HG03280 (cell line): ENCODE results near the gene LRCH1.

ENCODE experiments used
- ATAC-seq: cut with Tn5 transposase; IDR thresholded peaks from one replicate; pipeline ENCODE4 v1.9.1; 2021; ENCODE audit warnings: mild to moderate bottlenecking, moderate library complexity; ENCODE audit not compliant: unreplicated experiment

The LRCH1 gene

DNA sequence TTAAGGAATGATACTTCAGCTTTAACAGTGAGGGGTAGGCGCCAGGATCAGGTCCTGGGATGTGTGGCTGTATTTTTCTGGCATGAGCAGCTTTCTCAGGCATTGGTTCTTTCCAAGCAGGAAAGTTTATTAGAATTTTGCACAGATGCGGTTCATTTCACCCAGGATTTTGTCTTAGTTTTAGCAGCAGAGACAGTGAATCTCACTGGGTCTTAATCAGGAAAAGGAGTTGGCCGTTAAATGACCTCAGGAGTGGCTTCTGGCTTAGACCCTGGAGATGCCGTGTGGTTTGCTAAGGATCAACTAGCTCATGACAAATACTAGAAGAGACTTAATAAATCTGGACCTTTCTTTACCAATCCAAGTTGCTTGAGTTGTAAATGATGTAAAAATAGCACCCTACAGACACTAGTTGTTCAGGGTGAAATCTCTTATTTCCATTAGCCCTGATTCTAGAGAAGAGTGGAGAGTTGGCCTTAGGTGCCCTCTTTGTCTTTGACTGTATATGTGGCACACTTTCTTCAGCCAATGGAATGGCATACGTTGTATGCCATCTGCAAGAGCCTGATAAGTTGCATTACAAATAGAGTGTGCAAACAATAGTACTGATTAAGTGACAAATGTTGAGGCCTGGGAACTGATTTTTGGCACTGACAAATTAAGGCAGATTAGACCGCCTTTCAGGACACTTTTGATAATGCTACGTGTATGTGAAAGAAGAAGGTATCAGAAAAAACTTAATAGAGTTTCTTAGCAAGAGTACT, 34.0 kb downstream of the LRCH1 start:
- ATAC-seq, result no peak

DNA sequence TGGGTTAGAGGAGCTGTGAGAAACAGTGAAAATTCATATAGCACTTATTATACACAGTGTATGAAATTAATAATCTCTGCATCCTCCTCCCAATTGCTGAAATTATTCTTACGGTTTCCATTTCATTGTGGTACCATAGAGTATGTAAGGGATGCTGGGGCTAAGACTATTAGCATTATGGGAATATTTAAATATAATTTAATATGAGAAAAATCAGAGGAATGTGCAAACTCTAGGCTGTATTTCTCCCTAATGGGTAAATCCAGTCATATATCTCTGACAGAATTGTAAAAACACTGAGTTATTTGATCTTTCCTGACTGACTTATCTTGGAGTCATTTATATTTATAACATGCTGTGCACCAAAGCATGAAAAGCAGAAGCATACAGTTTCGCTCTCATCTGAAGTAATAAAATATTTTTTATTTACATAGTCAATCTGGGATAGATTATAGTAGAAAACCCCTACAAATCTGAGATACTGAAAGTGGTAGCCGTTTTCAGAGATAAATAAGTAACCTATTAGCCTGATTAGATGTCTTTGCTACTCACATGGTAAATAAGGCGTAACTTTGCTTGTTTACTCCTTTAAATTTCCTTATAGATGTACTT, 34.9 kb downstream of the LRCH1 start:
- ATAC-seq, result no peak

- no peak for ATAC-seq
Observed at GRCh38 chr13:46592385-46592784, 39.4 kb downstream of the LRCH1 start.

- ATAC-seq, result peak; percentile 57
Observed at GRCh38 chr13:46593398-46593797, 40.4 kb downstream of the LRCH1 start.

DNA sequence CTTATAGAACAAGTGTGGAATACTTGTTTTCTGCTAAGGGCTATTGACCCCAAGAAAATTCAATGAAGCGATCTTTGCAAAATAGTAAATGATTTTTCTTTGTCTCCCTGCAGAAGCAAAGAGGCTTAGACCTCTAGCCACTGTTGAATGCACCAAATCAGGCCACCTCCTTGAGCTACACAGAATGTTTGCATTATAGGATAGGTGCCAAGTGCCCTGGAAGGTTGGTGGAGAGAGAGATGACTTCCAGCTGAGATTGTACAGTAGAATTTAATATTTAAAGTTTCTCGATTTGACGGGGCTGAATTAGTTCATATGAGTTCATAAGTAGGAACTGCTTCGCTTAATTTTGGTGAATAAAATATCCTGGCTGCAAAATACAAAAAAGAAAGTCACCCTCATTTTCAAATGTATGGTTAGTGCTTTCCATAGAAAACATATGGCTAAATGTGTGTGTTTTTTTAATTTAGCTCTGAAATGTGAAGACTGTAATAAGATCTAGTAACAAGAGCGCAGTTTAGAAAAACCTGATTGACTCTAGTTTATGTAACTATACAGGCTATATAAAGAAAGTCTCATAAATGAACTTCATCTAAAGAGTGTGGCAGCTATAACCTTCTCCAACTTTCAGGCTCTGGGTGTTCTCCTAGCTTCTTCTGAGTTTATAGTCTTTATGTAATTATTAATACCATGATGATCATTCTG, 41.6 kb downstream of the LRCH1 start:
- ATAC-seq, result no peak

DNA sequence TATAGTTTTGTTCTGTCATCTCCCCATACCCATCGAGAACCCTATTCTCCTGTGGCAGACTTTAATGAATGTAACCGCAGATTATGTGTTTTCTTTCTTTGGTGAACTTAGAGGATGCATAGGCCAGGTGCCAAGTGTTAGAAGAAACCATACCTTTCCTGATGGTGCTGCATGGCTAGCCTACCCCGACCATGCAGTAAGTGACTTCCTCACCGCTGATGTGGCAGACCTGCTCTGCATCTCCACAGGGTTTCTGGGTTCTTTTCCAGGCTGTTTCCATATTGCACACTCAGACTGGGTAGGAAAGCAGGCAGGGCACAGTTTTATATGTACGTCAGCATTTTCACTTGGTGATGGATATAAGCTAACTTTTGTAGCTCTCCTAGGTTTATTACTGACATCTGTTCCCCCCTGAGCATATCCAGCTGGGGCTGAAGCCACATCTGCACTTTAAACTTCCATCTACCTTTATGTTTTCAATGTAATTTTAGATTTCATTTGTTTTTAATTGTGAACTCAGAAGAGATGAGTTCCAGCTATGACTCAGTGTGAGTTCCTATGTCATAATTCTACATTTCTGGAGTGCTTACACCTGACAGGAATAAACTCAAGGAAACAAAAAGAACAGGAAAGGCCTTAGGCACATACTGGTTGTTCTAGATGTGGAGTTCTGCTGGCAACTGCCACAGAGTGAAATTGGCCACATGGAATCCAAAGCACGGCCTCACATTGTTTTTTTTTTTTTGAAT, 42.3 kb downstream of the LRCH1 start:
- no peak for ATAC-seq

- no peak for ATAC-seq
Observed at GRCh38 chr13:46595885-46596275, 42.9 kb downstream of the LRCH1 start.

GRCh38 chr13:46596466-46596865, 43.5 kb downstream of the LRCH1 start:
- ATAC-seq, result no peak

DNA sequence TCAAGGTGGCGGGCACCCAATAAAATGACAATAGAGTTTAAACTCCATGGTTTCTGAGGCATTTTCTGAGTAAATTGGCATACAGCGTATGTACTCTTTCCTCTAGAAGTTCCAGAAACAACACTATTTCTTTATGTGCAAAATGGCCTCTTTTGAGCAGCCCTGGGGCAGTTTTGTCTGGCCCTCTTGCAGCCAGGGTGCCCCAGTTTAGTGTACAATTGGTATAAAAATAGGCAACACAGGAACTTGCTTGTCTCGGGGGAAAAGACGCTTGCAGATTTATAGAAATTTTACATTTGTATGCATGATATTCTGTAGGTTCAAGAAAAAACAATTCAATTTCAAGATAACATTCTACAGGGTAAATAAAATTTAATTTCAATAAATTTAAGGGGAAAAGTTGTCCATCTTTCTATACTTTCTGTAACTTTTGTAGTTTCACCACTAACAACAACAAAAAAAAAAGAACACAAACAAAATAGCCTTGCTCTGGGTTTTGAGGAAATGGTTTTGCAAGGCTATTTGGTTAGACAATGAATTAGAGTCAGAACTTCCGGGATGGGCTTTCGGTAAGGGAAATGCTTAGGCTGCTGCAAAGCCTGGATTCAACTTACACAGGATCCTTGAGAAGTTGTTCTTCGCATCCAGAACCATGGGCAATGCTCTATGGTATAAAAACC, 45.3 kb downstream of the LRCH1 start:
- peak; percentile 34 for ATAC-seq

GRCh38 chr13:46598820-46599180, 45.8 kb downstream of the LRCH1 start:
- peak; percentile 46 for ATAC-seq

DNA sequence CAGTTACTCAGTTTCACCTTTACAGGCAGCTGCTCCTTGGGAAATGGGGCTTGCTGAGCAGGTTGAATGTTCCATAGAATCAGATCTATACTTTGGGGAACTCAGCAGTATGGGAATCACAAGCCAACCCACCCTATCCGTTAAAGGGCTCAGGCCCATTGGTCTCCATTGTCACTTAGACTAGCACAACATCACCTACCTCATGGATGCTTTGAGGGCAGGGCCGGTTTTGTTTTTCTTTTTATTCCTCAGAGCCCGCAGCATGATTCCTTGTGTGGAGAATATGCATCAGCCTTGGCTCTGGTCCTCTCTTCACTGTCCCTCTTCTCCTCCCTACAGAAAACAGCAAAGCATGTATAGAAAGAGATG, 48.0 kb downstream of the LRCH1 start:
- ATAC-seq, result no peak

DNA sequence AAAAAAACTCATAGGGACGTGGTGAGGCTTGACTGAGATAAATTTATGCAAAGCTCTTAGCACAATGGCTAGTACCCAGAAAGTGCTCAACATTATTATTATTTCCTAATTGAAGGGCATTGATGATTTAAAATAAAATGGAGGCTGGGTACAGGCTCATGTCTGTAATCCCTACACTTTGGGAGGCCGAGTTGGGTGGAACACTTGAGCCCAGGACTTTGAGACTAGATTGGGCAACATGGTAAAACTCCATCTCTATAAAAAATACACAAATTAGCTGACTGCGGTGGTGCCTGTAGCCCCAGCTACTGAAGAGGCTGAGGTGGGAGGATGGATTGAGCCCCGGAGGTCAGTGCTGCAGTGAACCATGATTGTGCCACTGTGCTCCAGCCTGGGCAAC, 49.6 kb downstream of the LRCH1 start:
- ATAC-seq, result no peak

DNA sequence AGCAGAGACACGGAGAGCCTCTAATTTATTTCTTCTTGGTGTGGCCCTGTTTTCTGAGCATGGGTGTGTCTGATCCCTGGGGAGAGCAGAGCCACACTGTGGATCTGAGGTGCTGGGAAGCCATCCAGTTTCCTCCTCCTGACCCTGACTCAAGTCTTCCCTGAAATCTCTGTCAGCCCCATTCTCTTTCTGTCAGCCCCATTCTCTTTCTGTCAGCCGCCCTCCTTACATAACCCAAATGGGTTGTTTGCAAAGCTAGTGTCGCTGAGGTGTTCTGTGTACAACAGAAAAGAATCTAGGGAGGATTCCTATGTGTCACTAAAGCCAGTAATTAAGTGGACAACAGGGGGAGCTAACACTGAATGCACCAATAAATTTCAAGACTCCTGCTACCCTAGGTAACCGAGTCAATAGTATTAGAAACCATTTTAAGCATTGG, 50.2 kb downstream of the LRCH1 start:
- ATAC-seq, result no peak

GRCh38 chr13:46604226-46604990, 51.4 kb downstream of the LRCH1 start:
- ATAC-seq, result no peak

- ATAC-seq, result no peak
Observed at GRCh38 chr13:46605076-46605824, 52.3 kb downstream of the LRCH1 start.

- ATAC-seq, result no peak
Observed at GRCh38 chr13:46605825-46606554, 53.0 kb downstream of the LRCH1 start.

- ATAC-seq, result no peak
Observed at GRCh38 chr13:46606970-46607369, 54.0 kb downstream of the LRCH1 start.

DNA sequence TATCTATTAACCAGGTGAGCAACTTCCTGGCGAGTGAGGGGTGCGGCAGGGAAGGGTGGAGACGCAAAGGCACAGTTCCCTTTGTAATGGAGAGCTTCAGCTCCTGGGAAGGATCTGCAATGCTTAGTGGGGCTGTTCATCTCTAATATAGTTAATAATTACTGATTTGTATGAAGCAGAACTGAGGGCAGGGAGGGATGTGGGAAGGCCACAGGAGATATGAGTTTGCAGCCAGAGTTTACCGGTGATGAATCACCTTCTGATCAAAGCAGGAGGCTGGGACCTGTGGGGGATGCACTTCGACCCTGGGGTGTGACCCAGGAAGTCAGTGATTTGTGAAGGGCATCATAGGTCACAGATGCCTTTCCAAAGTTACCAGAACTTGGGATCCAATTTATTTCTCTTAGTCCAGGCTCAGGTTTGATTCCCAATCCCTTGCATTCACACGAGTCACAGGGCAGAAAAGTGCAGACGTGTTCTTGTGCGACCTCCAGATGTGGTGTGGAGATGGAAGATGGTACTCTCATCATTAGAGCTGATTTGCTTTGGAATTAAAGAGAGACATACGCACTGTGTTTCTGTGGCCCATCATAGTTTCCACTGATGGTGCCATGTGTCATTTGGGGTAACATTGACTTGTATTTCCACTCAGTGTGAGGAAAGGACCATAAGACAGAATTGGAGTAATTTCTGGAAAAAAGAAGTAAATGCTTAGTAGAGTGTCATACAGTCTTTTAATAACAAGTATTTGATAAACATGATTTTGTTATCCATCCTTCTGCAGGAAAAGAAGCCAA, 55.0 kb downstream of the LRCH1 start:
- ATAC-seq, result no peak
